ENCODE measurements around the gene ST3GAL3.

The ST3GAL3 gene

GRCh38 chr1:43977376-43978263 lies 270.3 kb downstream of the ST3GAL3 start (continued):
- TF ChIP-seq TSHZ1 (tag by site-specific recombination; IDR thresholded peaks at IDR 0.05; ENCODE audit: borderline replicate concordance) = no peak

DNA sequence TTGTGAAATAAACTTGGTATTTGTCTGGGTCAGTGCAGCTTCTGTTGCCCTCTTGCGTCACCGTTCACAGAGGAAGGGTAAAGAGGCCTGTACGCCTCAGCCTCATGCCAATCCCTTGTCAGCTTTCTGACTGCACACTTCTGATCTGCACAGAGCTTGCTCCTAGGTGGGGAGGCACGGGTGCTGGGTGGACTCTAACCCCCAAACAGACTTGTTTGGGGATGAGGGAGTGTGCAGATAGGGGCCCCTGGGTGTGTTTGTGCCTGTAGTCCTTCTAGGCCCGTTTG lies 270.9 kb downstream of the ST3GAL3 start:
- H3K36me3 ChIP-seq (ENCODE audit: control insufficient read depth in 2 of 2, insufficient read depth in 1 of 2, low read length in 2 of 2) = peaks cover 7 to 60% of the 10 kb centered on the region in 2 experiments; a peak in 2 of 3 replicates
- no peak for TF ChIP-seq ZNF776 (tag by site-specific recombination; IDR thresholded peaks at IDR 0.05; ENCODE audit: borderline replicate concordance)
- TF ChIP-seq ZNF391 (tag by site-specific recombination; IDR thresholded peaks at IDR 0.05; ENCODE audit: borderline replicate concordance, low read depth) = no peak
- no peak for TF ChIP-seq ZNF704 (tag by site-specific recombination; IDR thresholded peaks at IDR 0.05)
- TF ChIP-seq ZNF211 (tag by site-specific recombination; IDR thresholded peaks at IDR 0.05; ENCODE audit: low read depth) = no peak
- TF ChIP-seq ZNF677 (tag by site-specific recombination; IDR thresholded peaks at IDR 0.05) = no peak
- no peak for TF ChIP-seq RBAK (tag by site-specific recombination; IDR thresholded peaks at IDR 0.05)
- TF ChIP-seq YY1 (tag by site-specific recombination; IDR thresholded peaks at IDR 0.05) = no peak
- no peak for TF ChIP-seq ZNF214 (tag by site-specific recombination; IDR thresholded peaks at IDR 0.05; ENCODE audit: borderline replicate concordance)
- no peak for TF ChIP-seq ZFP41 (tag by site-specific recombination; IDR thresholded peaks at IDR 0.05; ENCODE audit: borderline replicate concordance)
- no peak for TF ChIP-seq FEZF1 (tag by site-specific recombination; IDR thresholded peaks at IDR 0.05)
- TF ChIP-seq ZNF626 (tag by site-specific recombination; IDR thresholded peaks at IDR 0.05) = no peak
- no peak for TF ChIP-seq ZNF707 (tag by site-specific recombination; IDR thresholded peaks at IDR 0.05)
- TF ChIP-seq PRDM4 (tag by site-specific recombination; IDR thresholded peaks at IDR 0.05) = no peak
- TF ChIP-seq ZFP37 (tag by site-specific recombination; IDR thresholded peaks at IDR 0.05) = no peak
- TF ChIP-seq ZNF148 (tag by site-specific recombination; IDR thresholded peaks at IDR 0.05; ENCODE audit: borderline replicate concordance) = no peak
- no peak for TF ChIP-seq YY2 (tag by site-specific recombination; IDR thresholded peaks at IDR 0.05)
- H3K27ac ChIP-seq (ENCODE audit: extremely low read depth, low read depth, low read length) = no peak overlapping the region
- no peak overlapping the region; the same call in 1 of the 2 replicates for H3K4me3 ChIP-seq (ENCODE audit: low read depth, low read length)
- H3K4me1 ChIP-seq (ENCODE audit: control insufficient read depth, insufficient read depth, low read length) = peaks cover 3% of the 10 kb centered on the region; the same call in 1 of the 2 replicates
- ChIA-PET CTCF (interaction anchor here (0.6 kb wide), 1 partner anchor 1025 kb away, joined by 3 read pairs; no protein-coding TSS in a partner anchor), POLR2A (interaction anchor here (0.6 to 1.3 kb wide), 4 partner anchors 9 to 53 kb away, joined by 3 to 4 read pairs (median 4); partner anchors contain the start of genes DPH2, IPO13 and SLC6A9)
- no peaks in the 10 kb centered on the region for H3K9me3 ChIP-seq (ENCODE audit: control insufficient read depth, insufficient read depth, low read depth, low read length)
